ENCODE results near the gene PIGU. TPM values are rescaled to one million over a fixed set of nuclear protein-coding genes. Genes with fewer than 3 reads are reported as not detected.

Gene PIGU
- total RNA-seq, 1 donor from 2014 or later, result 19.8 TPM

GRCh38 chr20:34567892-34568865, 108.7 kb downstream of the PIGU start:
- Mint-ChIP-seq H3K4me1 (ENCODE audit: low read depth) (no peaks in the 10 kb centered on the region), H3K27ac (ENCODE audit: unreplicated experiment) (no peak overlapping the region), H3K4me3 (ENCODE audit: unreplicated experiment) (no peak overlapping the region), H3K9me3 (ENCODE audit: low read depth) (no peaks in the 10 kb centered on the region), H3K36me3 (ENCODE audit: low read depth) (peaks cover 10% of the 10 kb centered on the region), H3K27me3 (ENCODE audit: low read depth) (no peaks in the 10 kb centered on the region)
- no peak for TF ChIP-seq CTCF (IDR thresholded peaks at IDR 0.05)
- DNase-seq (ENCODE audit: low spot score), result no peak

GRCh38 chr20:34566978-34567891, 109.7 kb downstream of the PIGU start:
- no peak overlapping the region for H3K27ac Mint-ChIP-seq (ENCODE audit: unreplicated experiment)

GRCh38 chr20:34564833-34565232, 112.1 kb downstream of the PIGU start:
- H3K9me3 Mint-ChIP-seq (ENCODE audit: low read depth), result no peaks in the 10 kb centered on the region
- H3K27me3 Mint-ChIP-seq (ENCODE audit: low read depth), result no peaks in the 10 kb centered on the region
- peaks cover 7% of the 10 kb centered on the region for H3K36me3 Mint-ChIP-seq (ENCODE audit: low read depth)
- H3K27ac Mint-ChIP-seq (ENCODE audit: unreplicated experiment), result no peak overlapping the region
- H3K4me3 Mint-ChIP-seq (ENCODE audit: unreplicated experiment), result no peak overlapping the region
- H3K4me1 Mint-ChIP-seq (ENCODE audit: low read depth), result no peaks in the 10 kb centered on the region
- TF ChIP-seq CTCF (IDR thresholded peaks at IDR 0.05), result no peak
- DNase-seq (ENCODE audit: low spot score), result no peak

More at GRCh38 chr20:34566978-34567891, 109.7 kb downstream of the PIGU start:
- H3K4me3 Mint-ChIP-seq (ENCODE audit: unreplicated experiment), result no peak overlapping the region
- H3K9me3 Mint-ChIP-seq (ENCODE audit: low read depth), result no peaks in the 10 kb centered on the region
- H3K36me3 Mint-ChIP-seq (ENCODE audit: low read depth), result peaks cover 10% of the 10 kb centered on the region
- no peaks in the 10 kb centered on the region for H3K27me3 Mint-ChIP-seq (ENCODE audit: low read depth)
- no peak for TF ChIP-seq CTCF (IDR thresholded peaks at IDR 0.05)
- no peaks in the 10 kb centered on the region for H3K4me1 Mint-ChIP-seq (ENCODE audit: low read depth)
- DNase-seq (ENCODE audit: low spot score), result no peak

GRCh38 chr20:34562641-34563040, 114.3 kb downstream of the PIGU start:
- DNase-seq (ENCODE audit: low spot score), result no peak
- Mint-ChIP-seq H3K27ac (ENCODE audit: unreplicated experiment) (no peak overlapping the region), H3K4me3 (ENCODE audit: unreplicated experiment) (no peak overlapping the region), H3K4me1 (ENCODE audit: low read depth) (peaks cover 12% of the 10 kb centered on the region), H3K36me3 (ENCODE audit: low read depth) (peaks cover 3% of the 10 kb centered on the region), H3K9me3 (ENCODE audit: low read depth) (no peaks in the 10 kb centered on the region), H3K27me3 (ENCODE audit: low read depth) (no peaks in the 10 kb centered on the region)
- TF ChIP-seq CTCF (IDR thresholded peaks at IDR 0.05), result peak; percentile 74

GRCh38 chr20:34561661-34562060, 115.2 kb downstream of the PIGU start:
- Mint-ChIP-seq H3K4me1 (ENCODE audit: low read depth) (peaks cover 14% of the 10 kb centered on the region), H3K27me3 (ENCODE audit: low read depth) (no peaks in the 10 kb centered on the region), H3K9me3 (ENCODE audit: low read depth) (no peaks in the 10 kb centered on the region), H3K27ac (ENCODE audit: unreplicated experiment) (peak overlapping the region; percentile 25), H3K4me3 (ENCODE audit: unreplicated experiment) (no peak overlapping the region), H3K36me3 (ENCODE audit: low read depth) (peaks cover 2% of the 10 kb centered on the region)
- TF ChIP-seq CTCF (IDR thresholded peaks at IDR 0.05), result no peak
- DNase-seq (ENCODE audit: low spot score), result peak; percentile 32
